Activated gamma-delta T cell (primary cell): ENCODE measurements around the gene GLIPR2.

Source experiments
- DNase-seq: peaks from one replicate; lab custom pipeline; 2025; lab: John Stamatoyannopoulos, UW

Gene GLIPR2

DNA sequence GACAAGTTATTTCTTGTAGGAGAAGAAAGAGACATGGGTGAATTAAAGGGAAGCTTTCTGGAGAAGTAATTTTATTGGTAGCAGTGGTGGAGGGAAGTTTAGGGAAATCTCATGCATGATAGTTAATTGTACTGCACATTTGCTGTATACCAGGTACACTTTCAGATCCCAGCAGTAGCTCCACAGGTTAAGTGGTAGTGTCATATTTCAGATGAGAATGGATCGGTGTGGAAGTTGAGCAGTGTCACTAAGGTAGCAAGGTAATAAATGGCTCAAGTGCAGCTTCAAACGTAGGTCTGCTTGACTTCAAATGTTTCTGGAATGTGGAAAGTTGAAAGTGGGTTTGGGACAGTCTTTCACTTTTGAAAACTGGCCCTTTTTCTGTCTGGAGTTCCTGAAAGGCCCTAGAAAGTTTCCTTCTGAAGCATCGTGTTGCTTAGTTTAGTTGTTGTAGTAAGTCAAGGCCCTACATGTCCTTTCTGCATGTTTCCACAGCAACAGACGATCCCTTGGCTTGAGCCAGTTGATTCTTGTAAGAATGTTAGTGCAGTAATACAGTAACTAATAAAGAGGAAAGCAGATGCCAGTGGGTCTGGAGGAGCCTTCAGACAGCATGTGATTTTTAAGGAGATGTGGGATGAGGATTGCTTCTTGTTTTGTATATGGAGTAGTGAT is 57.9 kb downstream of the GLIPR2 start:
- no peak for DNase-seq

- DNase-seq: no peak
Observed at GRCh38 chr9:36204906-36205547, 68.5 kb downstream of the GLIPR2 start.

GRCh38 chr9:36207016-36207415 is 70.5 kb downstream of the GLIPR2 start:
- no peak for DNase-seq

- DNase-seq: no peak
Observed at GRCh38 chr9:36207546-36208012, 71.0 kb downstream of the GLIPR2 start.

GRCh38 chr9:36208521-36209253 is 72.2 kb downstream of the GLIPR2 start:
- DNase-seq: no peak

DNA sequence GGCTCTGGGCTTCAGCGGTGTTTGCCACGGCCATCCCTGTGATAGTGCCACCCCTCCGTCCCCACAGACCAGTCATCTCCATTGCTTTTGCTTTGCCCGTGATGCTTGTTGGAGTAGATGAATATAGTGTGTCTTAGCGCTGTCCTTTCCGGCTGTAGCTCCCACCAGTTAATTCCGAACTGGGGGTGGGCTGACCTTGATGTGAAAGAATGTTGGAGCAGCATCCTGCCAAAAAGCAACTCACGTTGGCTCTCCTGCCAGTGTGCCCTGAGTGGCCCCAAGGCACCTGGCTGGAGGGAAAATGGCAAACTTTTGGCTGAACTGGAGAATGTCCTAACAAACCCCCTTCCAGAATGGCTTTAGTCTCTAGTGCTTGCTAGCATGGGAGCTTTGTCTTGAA is 74.2 kb downstream of the GLIPR2 start:
- DNase-seq: no peak

- DNase-seq: no peak
Observed at GRCh38 chr9:36211510-36211909, 75.0 kb downstream of the GLIPR2 start.

DNA sequence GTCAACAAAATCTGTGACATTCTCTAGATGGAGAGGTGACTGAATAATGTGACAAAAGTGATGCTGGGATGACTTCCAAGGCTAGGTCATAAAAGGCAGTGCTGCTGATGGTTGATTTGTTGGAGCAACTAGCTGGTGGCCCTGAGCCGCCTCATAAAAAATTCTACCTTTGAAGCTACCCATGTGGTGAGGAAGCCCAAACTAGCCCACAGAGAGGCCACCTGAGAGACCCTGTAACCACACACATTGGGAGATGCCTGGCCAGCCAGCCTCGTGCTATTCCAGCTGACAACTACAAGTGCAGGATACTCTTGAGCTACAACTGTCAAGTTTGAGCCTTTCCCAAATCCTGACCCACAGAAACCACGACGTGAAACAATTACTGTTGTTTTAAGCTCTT is 76.9 kb downstream of the GLIPR2 start:
- DNase-seq: no peak
